PFSK-1 (cell line): ENCODE measurements around the gene DNAJB11. TPM values are rescaled to one million over a fixed set of nuclear protein-coding genes. Genes with fewer than 3 reads are reported as not detected.

ENCODE experiments used
- FOXP2 ChIP-seq: optimal IDR thresholded peaks from 2 replicates; pipeline ENCODE3; 2011; ENCODE audit warnings: borderline replicate concordance, control low read depth, inconsistent platforms; ENCODE audit not compliant: insufficient read depth; ENCODE audit errors: extremely low read length, extremely low read depth
- POLR2AphosphoS5 ChIP-seq: IDR thresholded peaks from 2 replicates; pipeline ENCODE4 v1.6.1; 2012; ENCODE audit warnings: low read depth, mild to moderate bottlenecking, control low read depth, low read length, moderate library complexity
- SIN3A ChIP-seq: IDR thresholded peaks from 2 replicates; pipeline ENCODE4 v1.6.1; 2012; ENCODE audit warnings: mild to moderate bottlenecking, low read length, moderate library complexity, borderline replicate concordance; ENCODE audit not compliant: insufficient read depth
- TAF1 ChIP-seq: IDR thresholded peaks from 2 replicates; pipeline ENCODE4 v1.6.1; 2012; ENCODE audit warnings: low read length, control low read depth, borderline replicate concordance; ENCODE audit not compliant: insufficient read depth
- polyA plus RNA-seq: library from polyadenylated mRNA; unstranded; fragments of >200 nt; gene quantifications from one replicate; pipeline ENCODE4 v1.2.1, GENCODE V29; 2012; ENCODE audit warnings: low read depth, missing spikeins; ENCODE audit not compliant: insufficient read length
- TF ChIP-seq, protein P1 (sequence below), 2 experiments: IDR thresholded peaks; 2 replicates each; pipeline versions ENCODE4 v1.6.1 to v1.8.0; 2011 to 2012; ENCODE audit warnings: low read depth in 2 of 2, low read length in 2 of 2, control low read depth in 1 of 2, inconsistent platforms in 1 of 2, mild to moderate bottlenecking in 1 of 2, moderate library complexity in 1 of 2; ENCODE audit not compliant: insufficient read depth in 1 of 2

The DNAJB11 gene
- polyA plus RNA-seq = 42.5 TPM

DNA sequence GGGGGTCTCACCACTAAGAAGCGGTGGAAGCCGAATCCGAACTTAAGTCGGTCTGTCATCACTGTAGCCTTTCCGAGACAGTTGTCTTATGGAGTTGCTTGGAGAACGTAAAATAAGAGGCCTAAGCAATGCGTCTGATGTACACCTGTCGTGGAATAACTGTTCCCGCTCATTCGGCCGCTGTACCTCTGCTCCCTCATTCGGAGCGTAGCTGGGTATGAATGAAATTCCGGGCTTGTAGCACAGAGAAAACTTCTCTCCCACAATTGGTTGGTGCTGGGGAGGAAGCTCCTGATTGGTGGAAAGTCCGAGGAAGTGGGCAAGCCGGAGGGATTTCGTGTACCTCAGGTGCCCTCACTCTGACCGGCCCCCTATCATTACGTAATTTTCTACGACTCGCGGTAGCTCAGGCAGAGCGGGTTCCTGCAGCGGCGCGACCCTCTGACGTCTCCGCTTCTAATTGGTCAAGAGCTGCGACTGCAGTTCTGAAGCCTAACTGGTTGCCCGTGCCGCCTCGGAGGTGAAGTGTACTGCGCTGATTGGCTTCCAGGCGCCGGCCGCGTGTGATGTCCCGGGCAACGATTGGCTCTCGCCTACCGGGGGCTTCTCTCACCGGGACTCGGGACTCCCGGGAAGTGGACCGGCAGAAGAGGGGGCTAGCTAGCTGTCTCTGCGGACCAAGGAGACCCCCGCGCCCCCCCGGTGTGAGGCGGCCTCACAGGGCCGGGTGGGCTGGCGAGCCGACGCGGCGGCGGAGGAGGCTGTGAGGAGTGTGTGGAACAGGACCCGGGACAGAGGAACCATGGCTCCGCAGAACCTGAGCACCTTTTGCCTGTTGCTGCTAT is at the start of gene DNAJB11:
TSS of gene DNAJB11 (plus strand) at position 625 of the 845 bp plus-strand sequence. CDS start at position 803, 178 bp downstream.
- TF ChIP-seq TAF1 (peak; percentile 88), POLR2AphosphoS5 (peak; percentile 74; the same call in 1 of the 2 replicates), FOXP2 (peak; percentile 20), SIN3A (no peak)
- TF ChIP-seq, protein P1, sequence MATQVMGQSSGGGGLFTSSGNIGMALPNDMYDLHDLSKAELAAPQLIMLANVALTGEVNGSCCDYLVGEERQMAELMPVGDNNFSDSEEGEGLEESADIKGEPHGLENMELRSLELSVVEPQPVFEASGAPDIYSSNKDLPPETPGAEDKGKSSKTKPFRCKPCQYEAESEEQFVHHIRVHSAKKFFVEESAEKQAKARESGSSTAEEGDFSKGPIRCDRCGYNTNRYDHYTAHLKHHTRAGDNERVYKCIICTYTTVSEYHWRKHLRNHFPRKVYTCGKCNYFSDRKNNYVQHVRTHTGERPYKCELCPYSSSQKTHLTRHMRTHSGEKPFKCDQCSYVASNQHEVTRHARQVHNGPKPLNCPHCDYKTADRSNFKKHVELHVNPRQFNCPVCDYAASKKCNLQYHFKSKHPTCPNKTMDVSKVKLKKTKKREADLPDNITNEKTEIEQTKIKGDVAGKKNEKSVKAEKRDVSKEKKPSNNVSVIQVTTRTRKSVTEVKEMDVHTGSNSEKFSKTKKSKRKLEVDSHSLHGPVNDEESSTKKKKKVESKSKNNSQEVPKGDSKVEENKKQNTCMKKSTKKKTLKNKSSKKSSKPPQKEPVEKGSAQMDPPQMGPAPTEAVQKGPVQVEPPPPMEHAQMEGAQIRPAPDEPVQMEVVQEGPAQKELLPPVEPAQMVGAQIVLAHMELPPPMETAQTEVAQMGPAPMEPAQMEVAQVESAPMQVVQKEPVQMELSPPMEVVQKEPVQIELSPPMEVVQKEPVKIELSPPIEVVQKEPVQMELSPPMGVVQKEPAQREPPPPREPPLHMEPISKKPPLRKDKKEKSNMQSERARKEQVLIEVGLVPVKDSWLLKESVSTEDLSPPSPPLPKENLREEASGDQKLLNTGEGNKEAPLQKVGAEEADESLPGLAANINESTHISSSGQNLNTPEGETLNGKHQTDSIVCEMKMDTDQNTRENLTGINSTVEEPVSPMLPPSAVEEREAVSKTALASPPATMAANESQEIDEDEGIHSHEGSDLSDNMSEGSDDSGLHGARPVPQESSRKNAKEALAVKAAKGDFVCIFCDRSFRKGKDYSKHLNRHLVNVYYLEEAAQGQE (IDR thresholded peaks at IDR 0.05; ENCODE audit: insufficient read depth in 1 of 2, low read depth in 2 of 2, low read length in 2 of 2) = no peak

DNA sequence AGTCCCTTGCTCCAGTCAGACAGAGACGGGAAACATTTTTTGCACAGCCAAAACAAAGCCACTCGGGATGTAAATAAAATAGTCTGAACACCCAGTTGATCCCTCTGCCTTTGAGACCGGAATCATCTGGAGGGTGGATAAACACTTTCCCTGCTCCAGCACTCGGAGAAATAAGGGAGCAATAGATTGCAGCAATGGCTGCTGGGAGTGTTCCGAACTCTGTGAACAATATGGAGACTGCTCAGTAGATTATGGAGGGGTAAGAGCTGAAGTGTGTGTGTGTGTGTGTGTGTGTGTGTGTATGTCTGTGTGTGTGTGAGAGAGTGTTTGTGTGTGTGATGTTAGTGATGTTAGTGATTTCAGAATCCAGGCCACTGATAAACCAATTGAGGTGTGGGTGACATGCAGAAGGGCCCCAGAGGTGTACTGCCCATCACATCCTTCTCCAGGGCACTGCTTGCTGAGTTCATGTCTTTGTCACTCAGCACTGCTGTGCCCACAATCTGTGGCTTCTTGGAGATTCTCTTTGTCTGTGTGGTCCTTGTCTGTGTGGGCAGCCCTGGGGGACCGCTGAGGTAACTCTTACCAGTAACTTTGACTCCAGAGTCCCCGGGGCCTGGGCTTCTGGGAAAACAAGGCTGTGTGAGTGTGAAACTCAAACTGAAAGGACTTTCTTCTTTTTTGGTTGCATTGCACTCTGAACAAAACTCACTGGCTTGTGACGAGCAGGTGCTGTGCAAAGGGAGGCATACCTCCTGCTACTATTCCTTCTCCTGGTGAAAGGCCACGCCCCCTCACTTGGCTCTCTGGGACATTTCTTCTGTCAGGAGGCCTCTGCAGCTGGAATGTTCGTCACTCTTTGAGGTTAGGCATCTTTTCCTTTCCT is 49.3 kb upstream of the DNAJB11 start:
- TF ChIP-seq POLR2AphosphoS5 (no peak), SIN3A (no peak), TAF1 (no peak), FOXP2 (no peak)
- TF ChIP-seq, protein P1 (IDR thresholded peaks at IDR 0.05; ENCODE audit: insufficient read depth in 1 of 2, low read depth in 2 of 2, low read length in 2 of 2) = no peak

DNA sequence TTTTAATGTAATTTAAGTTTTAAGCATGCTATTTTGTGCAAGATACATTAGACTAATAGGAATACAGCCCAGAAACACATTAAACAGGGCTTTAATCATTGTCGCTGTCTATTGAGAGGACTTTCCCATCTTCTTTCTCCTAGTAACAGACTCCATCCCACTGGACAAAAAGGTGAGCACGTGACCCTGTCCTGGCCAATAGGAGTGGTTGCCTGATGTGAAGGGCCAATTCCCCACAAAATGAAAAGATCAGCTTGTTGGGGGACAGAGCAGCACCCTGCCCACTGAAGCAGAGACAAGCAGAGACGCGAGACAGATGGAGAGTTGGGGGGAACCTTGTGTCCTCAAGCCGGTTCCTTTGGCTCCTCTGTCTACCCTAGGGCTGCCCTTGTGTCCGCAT is 47.5 kb upstream of the DNAJB11 start:
- TF ChIP-seq, protein P1 (IDR thresholded peaks at IDR 0.05; ENCODE audit: insufficient read depth in 1 of 2, low read depth in 2 of 2, low read length in 2 of 2) = no peak
- no peak for TF ChIP-seq POLR2AphosphoS5
- TF ChIP-seq FOXP2 = no peak
- TF ChIP-seq TAF1 = no peak
- TF ChIP-seq SIN3A = no peak

DNA sequence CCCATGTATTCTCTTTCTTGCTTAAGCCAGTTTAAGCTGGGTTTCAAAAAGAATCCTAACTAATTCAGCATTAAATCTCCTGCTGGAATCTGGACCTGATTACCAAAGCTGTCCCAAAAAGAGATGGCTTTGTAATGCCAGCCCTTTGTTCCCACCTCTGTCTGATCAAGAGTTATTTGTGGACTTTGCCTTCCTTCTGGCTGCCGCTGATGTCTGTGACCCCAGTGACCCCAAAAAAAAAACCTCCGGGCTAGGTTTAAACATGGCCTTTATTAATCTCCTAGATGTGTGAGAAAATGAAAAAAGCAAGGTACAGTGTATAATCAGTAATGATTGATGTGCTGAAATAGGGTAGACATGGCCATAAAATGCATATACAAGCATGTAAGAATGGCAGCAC is 47.1 kb upstream of the DNAJB11 start:
- TF ChIP-seq SIN3A (no peak), FOXP2 (no peak), POLR2AphosphoS5 (no peak), TAF1 (no peak)
- TF ChIP-seq, protein P1 (IDR thresholded peaks at IDR 0.05; ENCODE audit: insufficient read depth in 1 of 2, low read depth in 2 of 2, low read length in 2 of 2) = no peak
